HepG2 (cell line): ENCODE measurements around the gene CTNNBL1. TPM values are rescaled to one million over a fixed set of nuclear protein-coding genes. Genes with fewer than 3 reads are reported as not detected.

Source experiments
- AHR ChIP-seq: IDR thresholded peaks from 2 replicates; pipeline ENCODE4 v1.6.1; 2018; ENCODE audit warnings: missing genetic modification reagents, missing compliant biosample characterization
- ARID2 ChIP-seq: sonication (generic); formaldehyde crosslinking; IDR thresholded peaks from 2 replicates; pipeline ENCODE4 v1.8.1; 2022; ENCODE audit warnings: mild to moderate bottlenecking, missing genetic modification reagents, borderline replicate concordance
- CREB1 ChIP-seq, 2 experiments: fragments of 450-650 bp in 1 of 2; IDR thresholded peaks; 2 replicates each; pipeline ENCODE4 v1.6.1; 2016 to 2017; ENCODE audit warnings: control low read depth in 1 of 2, mild to moderate bottlenecking in 1 of 2, missing compliant biosample characterization in 1 of 2, missing genetic modification characterization in 1 of 2
- FOXP1 ChIP-seq, 2 experiments: fragments of 450-650 bp in 1 of 2; IDR thresholded peaks; 2 replicates each; pipeline ENCODE4 v1.6.1; 2017 to 2018; ENCODE audit warnings: antibody characterized with exemption in 1 of 2
- MATR3 ChIP-seq: sonication (generic); formaldehyde crosslinking; IDR thresholded peaks from 2 replicates; pipeline ENCODE4 v1.4.0; 2020; ENCODE audit warnings: missing genetic modification reagents
- NFIB ChIP-seq: sonication (generic); formaldehyde crosslinking; IDR thresholded peaks from 2 replicates; pipeline ENCODE4 v1.9.0; 2021; ENCODE audit warnings: missing genetic modification reagents, mild to moderate bottlenecking, borderline replicate concordance
- NFKB2 ChIP-seq: sonication (generic); formaldehyde crosslinking; IDR thresholded peaks from 2 replicates; pipeline ENCODE4 v1.4.0; 2020; ENCODE audit warnings: missing genetic modification reagents, borderline replicate concordance
- RCOR2 ChIP-seq: IDR thresholded peaks from 2 replicates; pipeline ENCODE4 v1.6.1; 2016; ENCODE audit warnings: missing biosample characterization, missing genetic modification reagents
- REXO4 ChIP-seq: sonication (generic); formaldehyde crosslinking; IDR thresholded peaks from 2 replicates; pipeline ENCODE4 v1.8.0; 2022; ENCODE audit warnings: missing genetic modification reagents, mild to moderate bottlenecking, borderline replicate concordance
- RFX1 ChIP-seq: fragments of 450-650 bp; IDR thresholded peaks from 2 replicates; pipeline ENCODE4 v1.6.1; 2017
- SOX13 ChIP-seq, 3 experiments: fragments of 450-650 bp in 1 of 3; sonication (generic) in 1 of 3; formaldehyde crosslinking in 1 of 3; IDR thresholded peaks in 2 of 3; conservative IDR thresholded peaks in 1 of 3; 2 replicates each; pipeline versions ENCODE4 v1.5.0 to v1.6.1; 2016 to 2020; ENCODE audit warnings: antibody characterized with exemption in 1 of 3, mild to moderate bottlenecking in 1 of 3, missing compliant biosample characterization in 1 of 3, missing genetic modification reagents in 1 of 3, moderate library complexity in 1 of 3
- SRSF9 ChIP-seq: fragments of 200-400 bp; formaldehyde crosslinking; IDR thresholded peaks from 2 replicates; pipeline ENCODE4 v1.6.1; 2018; ENCODE audit warnings: borderline replicate concordance, mild to moderate bottlenecking, low read depth, low read length; ENCODE audit not compliant: insufficient read depth, poor library complexity, severe bottlenecking
- ZNF205 ChIP-seq: IDR thresholded peaks from 2 replicates; pipeline ENCODE4 v1.6.1; 2018; ENCODE audit warnings: missing biosample characterization, missing genetic modification reagents
- ZNF230 ChIP-seq: sonication (generic); formaldehyde crosslinking; IDR thresholded peaks from 2 replicates; pipeline ENCODE4 v1.4.0; 2020; ENCODE audit warnings: mild to moderate bottlenecking, missing genetic modification reagents
- ZNF33A ChIP-seq: sonication (generic); formaldehyde crosslinking; IDR thresholded peaks from 2 replicates; pipeline ENCODE4 v1.5.1; 2020; ENCODE audit warnings: missing genetic modification reagents, mild to moderate bottlenecking, moderate library complexity, borderline replicate concordance
- ZNF605 ChIP-seq: sonication (generic); formaldehyde crosslinking; IDR thresholded peaks from 2 replicates; pipeline ENCODE4 v1.8.0; 2022; ENCODE audit warnings: mild to moderate bottlenecking, missing genetic modification reagents
- ZNF629 ChIP-seq: sonication (generic); formaldehyde crosslinking; conservative IDR thresholded peaks from 2 replicates; pipeline ENCODE4 v1.5.0; 2020; ENCODE audit warnings: missing genetic modification reagents
- ZNF746 ChIP-seq: sonication (generic); formaldehyde crosslinking; IDR thresholded peaks from 2 replicates; pipeline ENCODE4 v1.8.0; 2022; ENCODE audit warnings: mild to moderate bottlenecking, missing genetic modification reagents
- ZNF761 ChIP-seq: sonication (generic); formaldehyde crosslinking; conservative IDR thresholded peaks from 2 replicates; pipeline ENCODE4 v1.4.0; 2020; ENCODE audit warnings: mild to moderate bottlenecking, missing genetic modification reagents
- polyA plus RNA-seq, 8 experiments: library from polyadenylated mRNA; depleted of rRNA in 3 of 8; stranded (reverse) in 7 of 8; unstranded in 1 of 8; fragments of >200 nt; fragmentation: Illumina TruSeq in 4 of 8; extraction: Trizol in 4 of 8; gene quantifications; 2 replicates each; pipeline versions ENCODE4 v1.2.1 to v1.2.3, GENCODE V29; 2011 to 2016; ENCODE audit warnings: low read depth in 4 of 8, missing spikeins in 1 of 8, mixed read lengths in 1 of 8; ENCODE audit not compliant: insufficient read depth in 1 of 8
- total RNA-seq, 5 experiments: library from RNA; depleted of rRNA; stranded (reverse); fragments of >200 nt; fragmentation: Illumina TruSeq; extraction: Trizol; gene quantifications; 2 replicates each; pipeline ENCODE4 v1.2.3, GENCODE V29; 2016; ENCODE audit warnings: low read depth in 1 of 5
- TF ChIP-seq, protein P1 (sequence below): sonication (generic); formaldehyde crosslinking; IDR thresholded peaks from 2 replicates; pipeline ENCODE4 v1.8.1; 2023; ENCODE audit warnings: missing genetic modification reagents, mild to moderate bottlenecking, borderline replicate concordance
- TF ChIP-seq, protein P2 (sequence below): sonication (generic); formaldehyde crosslinking; conservative IDR thresholded peaks from 2 replicates; pipeline ENCODE4 v1.4.0; 2020; ENCODE audit warnings: missing genetic modification reagents
- TF ChIP-seq, protein P3 (sequence below): fragments of 450-650 bp; IDR thresholded peaks from 2 replicates; pipeline ENCODE4 v1.6.1; 2017; ENCODE audit warnings: mild to moderate bottlenecking
- TF ChIP-seq, protein P4 (sequence below): sonication (generic); formaldehyde crosslinking; IDR thresholded peaks from 2 replicates; pipeline ENCODE4 v1.4.0; 2020; ENCODE audit warnings: missing genetic modification reagents
- TF ChIP-seq, protein P5 (sequence below): IDR thresholded peaks from 2 replicates; pipeline ENCODE4 v1.6.1; 2016; ENCODE audit warnings: missing compliant biosample characterization, missing genetic modification reagents, borderline replicate concordance

The CTNNBL1 gene
- total and polyA plus RNA-seq, 2 of the 13 experiments (the other 11 are each of a cell fraction or from before 2014, with no cell fraction given): 49.3 to 94.6 TPM

DNA sequence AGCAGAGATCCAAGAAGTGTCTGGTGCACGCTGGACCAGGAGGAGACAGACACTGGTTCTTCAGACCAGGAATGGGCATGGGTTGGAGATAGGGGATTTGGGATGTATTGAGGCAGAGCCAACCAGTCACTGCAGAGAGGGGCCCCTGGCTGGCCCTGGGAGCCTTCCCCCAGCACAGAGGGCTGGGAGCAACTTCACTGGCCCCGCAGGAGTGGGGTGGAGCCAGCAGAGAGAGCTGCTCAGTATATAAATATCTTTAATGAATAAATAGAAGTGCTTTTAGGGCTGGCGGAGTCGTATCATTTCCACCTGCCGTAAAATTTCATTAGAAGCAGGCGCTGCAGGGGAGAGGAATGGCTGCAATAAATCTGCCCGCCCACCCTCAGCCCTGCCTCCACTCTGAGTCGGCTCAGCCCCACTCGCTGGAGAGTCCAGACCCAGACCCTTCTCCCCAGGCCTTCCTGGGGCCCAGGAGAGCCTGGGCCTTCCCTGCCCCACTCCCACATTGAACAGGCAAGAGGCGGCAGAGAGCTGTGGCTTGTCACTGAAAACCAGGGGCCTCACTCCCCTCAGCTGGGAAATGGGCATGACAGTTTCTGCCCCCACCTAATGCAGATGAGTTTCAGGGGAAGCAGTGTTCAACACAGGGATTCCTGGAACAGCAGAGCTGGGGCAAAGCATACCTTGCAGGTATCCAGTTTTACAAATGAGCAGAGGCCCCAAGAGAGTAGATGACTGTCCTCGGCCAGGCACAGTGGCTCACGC lies 185.2 kb downstream of the CTNNBL1 start (continued):
- peak; percentile 31; the same call in 1 of the 2 replicates for TF ChIP-seq NFKB2
- no peak for TF ChIP-seq RFX1
- TF ChIP-seq, protein P1, sequence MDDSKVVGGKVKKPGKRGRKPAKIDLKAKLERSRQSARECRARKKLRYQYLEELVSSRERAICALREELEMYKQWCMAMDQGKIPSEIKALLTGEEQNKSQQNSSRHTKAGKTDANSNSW: no peak
- no peak for TF ChIP-seq SOX13 (IDR thresholded peaks at IDR 0.05)
- no peak for TF ChIP-seq SOX13 (CRISPR knock-in tag; conservative IDR thresholded peaks at IDR 0.05 in 1 of 2, IDR thresholded peaks at IDR 0.05 in 1 of 2)
- 0 out of 2 replicates have a peak, but pooled peaks have one; percentile 5 for TF ChIP-seq ZNF205 (CRISPR knock-in tag)
- TF ChIP-seq ZNF605 (CRISPR knock-in tag): 0 out of 2 replicates have a peak, but pooled peaks have one; percentile 42
- TF ChIP-seq, protein P2, sequence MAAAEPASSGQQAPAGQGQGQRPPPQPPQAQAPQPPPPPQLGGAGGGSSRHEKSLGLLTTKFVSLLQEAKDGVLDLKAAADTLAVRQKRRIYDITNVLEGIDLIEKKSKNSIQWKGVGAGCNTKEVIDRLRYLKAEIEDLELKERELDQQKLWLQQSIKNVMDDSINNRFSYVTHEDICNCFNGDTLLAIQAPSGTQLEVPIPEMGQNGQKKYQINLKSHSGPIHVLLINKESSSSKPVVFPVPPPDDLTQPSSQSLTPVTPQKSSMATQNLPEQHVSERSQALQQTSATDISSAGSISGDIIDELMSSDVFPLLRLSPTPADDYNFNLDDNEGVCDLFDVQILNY (CRISPR knock-in tag): no peak
- TF ChIP-seq ZNF230 (CRISPR knock-in tag): no peak
- TF ChIP-seq ZNF629 (CRISPR knock-in tag): peak; percentile 91
- TF ChIP-seq, protein P3, sequence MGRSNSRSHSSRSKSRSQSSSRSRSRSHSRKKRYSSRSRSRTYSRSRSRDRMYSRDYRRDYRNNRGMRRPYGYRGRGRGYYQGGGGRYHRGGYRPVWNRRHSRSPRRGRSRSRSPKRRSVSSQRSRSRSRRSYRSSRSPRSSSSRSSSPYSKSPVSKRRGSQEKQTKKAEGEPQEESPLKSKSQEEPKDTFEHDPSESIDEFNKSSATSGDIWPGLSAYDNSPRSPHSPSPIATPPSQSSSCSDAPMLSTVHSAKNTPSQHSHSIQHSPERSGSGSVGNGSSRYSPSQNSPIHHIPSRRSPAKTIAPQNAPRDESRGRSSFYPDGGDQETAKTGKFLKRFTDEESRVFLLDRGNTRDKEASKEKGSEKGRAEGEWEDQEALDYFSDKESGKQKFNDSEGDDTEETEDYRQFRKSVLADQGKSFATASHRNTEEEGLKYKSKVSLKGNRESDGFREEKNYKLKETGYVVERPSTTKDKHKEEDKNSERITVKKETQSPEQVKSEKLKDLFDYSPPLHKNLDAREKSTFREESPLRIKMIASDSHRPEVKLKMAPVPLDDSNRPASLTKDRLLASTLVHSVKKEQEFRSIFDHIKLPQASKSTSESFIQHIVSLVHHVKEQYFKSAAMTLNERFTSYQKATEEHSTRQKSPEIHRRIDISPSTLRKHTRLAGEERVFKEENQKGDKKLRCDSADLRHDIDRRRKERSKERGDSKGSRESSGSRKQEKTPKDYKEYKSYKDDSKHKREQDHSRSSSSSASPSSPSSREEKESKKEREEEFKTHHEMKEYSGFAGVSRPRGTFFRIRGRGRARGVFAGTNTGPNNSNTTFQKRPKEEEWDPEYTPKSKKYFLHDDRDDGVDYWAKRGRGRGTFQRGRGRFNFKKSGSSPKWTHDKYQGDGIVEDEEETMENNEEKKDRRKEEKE: no peak
- TF ChIP-seq MATR3 (CRISPR knock-in tag): no peak
- TF ChIP-seq FOXP1 (IDR thresholded peaks at IDR 0.05): no peak
- no peak for TF ChIP-seq FOXP1 (CRISPR knock-in tag; IDR thresholded peaks at IDR 0.05)
- no peak for TF ChIP-seq ZNF33A (CRISPR knock-in tag)
- TF ChIP-seq REXO4 (CRISPR knock-in tag): no peak
- no peak for TF ChIP-seq ZNF746 (CRISPR knock-in tag)
- TF ChIP-seq ZNF761: no peak
- TF ChIP-seq CREB1 (IDR thresholded peaks at IDR 0.05): no peak
- no peak for TF ChIP-seq CREB1 (CRISPR knock-in tag; IDR thresholded peaks at IDR 0.05)
- TF ChIP-seq AHR (CRISPR knock-in tag): no peak
- no peak for TF ChIP-seq RCOR2 (CRISPR knock-in tag)
- TF ChIP-seq, protein P4, sequence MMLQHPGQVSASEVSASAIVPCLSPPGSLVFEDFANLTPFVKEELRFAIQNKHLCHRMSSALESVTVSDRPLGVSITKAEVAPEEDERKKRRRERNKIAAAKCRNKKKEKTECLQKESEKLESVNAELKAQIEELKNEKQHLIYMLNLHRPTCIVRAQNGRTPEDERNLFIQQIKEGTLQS: no peak
- TF ChIP-seq SRSF9: no peak
- no peak for TF ChIP-seq ARID2 (CRISPR knock-in tag)
- TF ChIP-seq, protein P5, sequence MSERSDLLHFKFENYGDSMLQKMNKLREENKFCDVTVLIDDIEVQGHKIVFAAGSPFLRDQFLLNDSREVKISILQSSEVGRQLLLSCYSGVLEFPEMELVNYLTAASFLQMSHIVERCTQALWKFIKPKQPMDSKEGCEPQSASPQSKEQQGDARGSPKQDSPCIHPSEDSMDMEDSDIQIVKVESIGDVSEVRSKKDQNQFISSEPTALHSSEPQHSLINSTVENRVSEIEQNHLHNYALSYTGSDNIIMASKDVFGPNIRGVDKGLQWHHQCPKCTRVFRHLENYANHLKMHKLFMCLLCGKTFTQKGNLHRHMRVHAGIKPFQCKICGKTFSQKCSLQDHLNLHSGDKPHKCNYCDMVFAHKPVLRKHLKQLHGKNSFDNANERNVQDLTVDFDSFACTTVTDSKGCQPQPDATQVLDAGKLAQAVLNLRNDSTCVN (CRISPR knock-in tag): no peak
- 0 out of 2 replicates have a peak, but pooled peaks have one; percentile 40 for TF ChIP-seq NFIB (CRISPR knock-in tag)
